Mammary epithelial cell (primary cell): ENCODE results near the gene ADGRE1.

Source experiments
- EZH2 ChIP-seq: IDR thresholded peaks from 2 replicates; pipeline ENCODE4 v1.6.1; 2012; ENCODE audit warnings: low read length, inconsistent platforms, borderline replicate concordance
- TF ChIP-seq, protein P1 (sequence below), 2 donors: IDR thresholded peaks in 1 of 2; conservative IDR thresholded peaks in 1 of 2; 2 replicates each; pipeline ENCODE4 v1.5.1; 2011 to 2012; ENCODE audit warnings: inconsistent platforms in 2 of 2, low read length in 2 of 2, mild to moderate bottlenecking in 2 of 2, control low read depth in 1 of 2, low read depth in 1 of 2; ENCODE audit not compliant: insufficient read depth in 1 of 2; ENCODE audit errors: extremely low read depth in 1 of 2

DNA sequence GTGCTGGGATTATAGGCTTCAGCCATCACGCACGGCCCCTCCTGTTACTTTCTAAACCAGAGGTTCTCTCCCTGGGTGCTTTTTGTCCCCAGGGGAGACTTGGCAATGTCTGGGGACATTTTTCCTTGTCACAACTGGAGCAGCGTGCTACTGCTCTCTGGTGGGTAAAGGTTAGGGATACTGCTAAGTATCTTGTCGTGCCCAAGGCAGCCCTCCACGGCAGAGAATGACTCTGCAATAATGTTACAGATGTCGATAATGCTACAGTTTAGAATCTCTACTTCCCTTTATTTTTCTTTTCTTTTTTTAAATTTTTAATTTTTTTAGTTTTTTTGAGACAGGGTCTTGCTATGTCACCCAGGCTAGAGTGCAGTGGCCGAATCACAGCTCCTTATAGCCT lies 38.0 kb downstream of the ADGRE1 start:
- TF ChIP-seq, protein P1, sequence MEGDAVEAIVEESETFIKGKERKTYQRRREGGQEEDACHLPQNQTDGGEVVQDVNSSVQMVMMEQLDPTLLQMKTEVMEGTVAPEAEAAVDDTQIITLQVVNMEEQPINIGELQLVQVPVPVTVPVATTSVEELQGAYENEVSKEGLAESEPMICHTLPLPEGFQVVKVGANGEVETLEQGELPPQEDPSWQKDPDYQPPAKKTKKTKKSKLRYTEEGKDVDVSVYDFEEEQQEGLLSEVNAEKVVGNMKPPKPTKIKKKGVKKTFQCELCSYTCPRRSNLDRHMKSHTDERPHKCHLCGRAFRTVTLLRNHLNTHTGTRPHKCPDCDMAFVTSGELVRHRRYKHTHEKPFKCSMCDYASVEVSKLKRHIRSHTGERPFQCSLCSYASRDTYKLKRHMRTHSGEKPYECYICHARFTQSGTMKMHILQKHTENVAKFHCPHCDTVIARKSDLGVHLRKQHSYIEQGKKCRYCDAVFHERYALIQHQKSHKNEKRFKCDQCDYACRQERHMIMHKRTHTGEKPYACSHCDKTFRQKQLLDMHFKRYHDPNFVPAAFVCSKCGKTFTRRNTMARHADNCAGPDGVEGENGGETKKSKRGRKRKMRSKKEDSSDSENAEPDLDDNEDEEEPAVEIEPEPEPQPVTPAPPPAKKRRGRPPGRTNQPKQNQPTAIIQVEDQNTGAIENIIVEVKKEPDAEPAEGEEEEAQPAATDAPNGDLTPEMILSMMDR (conservative IDR thresholded peaks at IDR 0.05 in 1 of 2, IDR thresholded peaks at IDR 0.05 in 1 of 2; ENCODE audit: extremely low read depth in 1 of 2, insufficient read depth in 1 of 2, low read depth in 1 of 2, low read length in 2 of 2) = no peak
- TF ChIP-seq EZH2 = no peak
